Vagina (tissue), 2 donors: ENCODE results near the gene ANO2.

Source experiments
- CTCF ChIP-seq, 3 experiments: fragments of 450-650 bp in 2 of 3; fragments of 200-600 bp in 1 of 3; sonication (generic) in 1 of 3; IDR thresholded peaks; one replicate each; pipeline ENCODE4 v1.5.1; 2017 to 2019; ENCODE audit warnings: antibody characterized with exemption in 3 of 3, mild to moderate bottlenecking in 2 of 3, moderate library complexity in 2 of 3
- POLR2A ChIP-seq, 2 donors: fragments of 450-650 bp; IDR thresholded peaks; one replicate each; pipeline ENCODE4 v1.6.1; 2017; ENCODE audit warnings: antibody characterized with exemption in 2 of 2, mild to moderate bottlenecking in 2 of 2, moderate library complexity in 2 of 2
- POLR2AphosphoS5 ChIP-seq, 2 donors: sonication (generic); formaldehyde crosslinking; IDR thresholded peaks; one replicate each; pipeline ENCODE4 v1.9.0; 2017; ENCODE audit warnings: antibody characterized with exemption in 2 of 2, mild to moderate bottlenecking in 2 of 2, low read depth in 1 of 2; ENCODE audit not compliant: insufficient read depth in 1 of 2

GRCh38 chr12:5953835-5954586 is 9.0 kb upstream of the ANO2 start:
- no peak for TF ChIP-seq CTCF (IDR thresholded peaks at IDR 0.05)
- no peak for TF ChIP-seq POLR2A (IDR thresholded peaks at IDR 0.05)
- TF ChIP-seq POLR2AphosphoS5 (IDR thresholded peaks at IDR 0.05; ENCODE audit: insufficient read depth in 1 of 2, low read depth in 1 of 2), result no peak
